Activated CD4-positive, alpha-beta T cell treated with anti-CD3 and anti-CD28 coated beads, Interleukin-2, amount 50 U/mL, for 48 hours (primary cell): Measurements from ENCODE around the gene MUC12.
"Not testable (repeated sequence)": the region's sequence is repeated elsewhere in the genome, so short reads cannot be mapped to it uniquely, and the experiment has no call there.

ENCODE experiments used
- DNase-seq, 2 experiments: peaks; one replicate each; pipeline ENCODE4 v3.0.0-alpha.2; 2020

Gene MUC12

DNA sequence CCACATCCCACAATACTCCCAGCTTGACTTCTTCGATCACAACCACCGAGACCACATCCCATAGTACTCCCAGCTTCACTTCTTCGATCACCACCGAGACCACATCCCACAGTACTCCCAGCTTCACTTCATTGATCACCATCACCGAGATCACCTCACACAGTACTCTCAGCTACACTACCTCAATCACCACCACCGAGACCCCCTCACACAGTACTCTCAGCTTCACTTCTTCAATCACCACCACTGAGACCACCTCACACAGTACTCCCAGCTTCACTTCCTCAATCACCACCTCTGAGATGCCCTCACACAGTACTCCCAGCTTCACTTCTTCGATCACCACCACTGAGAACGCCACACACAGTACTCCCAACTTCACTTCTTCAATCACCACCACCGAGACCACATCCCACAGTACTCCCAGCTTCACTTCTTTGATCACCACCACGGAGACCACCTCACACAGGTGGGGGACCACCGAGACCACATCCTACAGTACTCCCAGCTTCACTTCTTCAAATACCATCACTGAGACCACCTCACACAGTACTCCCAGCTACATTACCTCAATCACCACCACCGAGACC is 11.4 kb upstream of the MUC12 start:
- DNase-seq = no peak

GRCh38 chr7:100959894-100960293 is 9.5 kb upstream of the MUC12 start:
- DNase-seq = no peak

DNA sequence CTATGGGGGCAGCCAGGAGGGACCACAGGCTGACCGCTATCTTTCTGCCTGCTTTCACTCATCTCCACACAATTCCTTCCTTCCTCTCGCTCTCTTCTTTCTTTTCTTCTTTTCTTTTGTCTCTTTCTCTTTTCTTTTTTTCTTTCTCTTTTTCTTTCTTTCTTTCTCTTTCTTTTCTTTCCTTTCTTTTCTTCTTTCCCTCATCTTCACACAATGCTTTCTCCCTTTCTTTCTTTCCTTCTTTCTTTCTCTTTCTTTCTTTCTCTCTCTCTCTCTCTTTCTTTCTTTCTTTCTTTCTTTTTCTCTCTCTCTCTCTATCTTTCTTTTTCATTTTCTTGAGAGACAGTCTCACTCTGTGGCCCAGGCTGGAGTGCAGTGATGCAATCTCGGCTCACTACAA is 6.8 kb upstream of the MUC12 start:
- DNase-seq = no peak

DNA sequence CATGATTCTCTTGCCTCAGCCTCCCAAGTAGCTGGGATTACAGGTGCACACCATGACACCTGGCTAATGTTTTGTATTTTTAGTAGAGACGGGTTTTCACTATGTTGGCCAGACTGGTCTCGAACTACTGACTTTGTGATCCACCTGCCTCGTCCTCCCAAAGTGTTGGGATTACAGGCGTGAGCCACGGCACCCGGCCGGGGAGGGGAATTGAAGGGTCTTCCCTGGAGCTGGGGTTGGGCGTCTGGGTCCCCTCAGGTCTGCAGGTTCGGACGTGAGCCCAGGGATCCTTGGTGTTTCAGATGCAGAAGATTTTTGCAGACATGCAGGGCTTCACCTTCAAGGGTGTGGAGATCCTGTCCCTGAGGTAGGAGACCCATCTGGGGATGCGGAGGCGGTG is 6.0 kb upstream of the MUC12 start:
- no peak for DNase-seq

DNA sequence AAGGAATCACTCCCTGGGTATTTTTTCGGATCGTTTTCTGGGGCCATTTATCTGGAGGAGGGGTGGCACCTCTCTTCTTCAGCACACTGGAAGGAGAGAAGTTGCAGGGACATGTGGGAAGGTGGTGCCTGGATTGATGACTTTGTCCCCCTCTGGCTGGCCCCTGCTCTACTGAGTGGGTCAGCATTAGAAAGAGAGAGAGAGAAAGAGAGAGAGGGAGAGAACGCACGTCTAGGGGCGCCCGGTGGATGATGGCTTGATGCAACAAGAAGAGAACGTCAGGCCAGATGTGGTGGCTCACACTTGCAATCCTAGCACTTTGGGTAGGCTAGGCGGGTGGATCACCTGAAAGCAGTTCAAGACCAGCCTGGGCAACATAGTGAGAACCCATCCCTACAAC is 5.5 kb upstream of the MUC12 start:
- DNase-seq = no peak

DNA sequence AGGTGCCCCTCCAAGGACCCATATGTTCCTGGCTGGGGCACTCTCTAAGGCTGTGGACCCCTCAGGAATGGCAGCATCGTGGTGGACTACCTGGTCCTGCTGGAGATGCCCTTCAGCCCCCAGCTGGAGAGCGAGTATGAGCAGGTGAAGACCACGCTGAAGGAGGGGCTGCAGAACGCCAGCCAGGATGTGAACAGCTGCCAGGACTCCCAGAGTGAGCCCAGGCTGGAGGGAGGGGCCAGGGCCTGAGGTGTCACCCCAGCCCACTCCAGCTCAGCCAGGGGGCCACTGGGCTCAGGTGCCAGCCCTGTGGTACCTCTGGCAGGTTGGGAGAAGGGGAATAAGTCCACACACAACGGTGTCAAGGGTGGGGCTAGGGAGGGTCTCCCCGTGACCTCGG is 4.7 kb upstream of the MUC12 start:
- DNase-seq = no peak

- no peak for DNase-seq
Observed at GRCh38 chr7:100965045-100965722, 4.2 kb upstream of the MUC12 start.

DNA sequence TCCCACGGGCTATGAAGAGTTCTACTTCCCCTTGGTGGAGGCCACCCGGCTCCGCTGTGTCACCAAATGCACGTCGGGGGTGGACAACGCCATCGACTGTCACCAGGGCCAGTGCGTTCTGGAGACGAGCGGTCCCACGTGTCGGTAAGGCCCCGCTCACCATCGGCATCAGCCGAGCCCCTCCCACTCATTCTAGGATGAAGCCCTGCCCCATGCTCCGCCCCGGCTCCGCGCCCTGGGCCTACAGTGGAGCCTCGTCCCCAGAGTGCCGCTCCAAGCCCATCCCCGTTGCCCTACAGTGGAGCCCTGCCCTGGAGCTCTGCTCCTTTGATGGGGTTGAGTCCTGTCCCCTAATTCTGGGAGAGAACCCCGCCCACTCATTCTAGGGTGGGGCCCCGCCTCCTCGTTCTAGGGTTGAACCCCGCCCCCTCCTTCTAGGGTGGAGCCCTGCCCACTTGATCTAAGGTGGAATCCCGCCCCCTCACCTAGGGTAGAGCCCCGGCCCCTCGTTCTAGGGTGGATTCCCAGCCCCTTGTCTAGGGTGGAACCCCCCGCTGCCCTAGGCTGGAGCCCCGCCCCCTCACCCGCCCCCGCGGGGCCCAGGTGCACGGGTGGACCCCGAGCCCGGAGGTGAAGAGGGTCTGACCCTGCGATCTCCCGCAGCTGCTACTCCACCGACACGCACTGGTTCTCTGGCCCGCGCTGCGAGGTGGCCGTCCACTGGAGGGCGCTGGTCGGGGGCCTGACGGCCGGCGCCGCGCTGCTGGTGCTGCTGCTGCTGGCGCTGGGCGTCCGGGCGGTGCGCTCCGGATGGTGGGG is 3.4 kb upstream of the MUC12 start:
- DNase-seq = peak; percentile 86 to 89

GRCh38 chr7:100966542-100967291 is 2.6 kb upstream of the MUC12 start:
- DNase-seq = no peak

DNA sequence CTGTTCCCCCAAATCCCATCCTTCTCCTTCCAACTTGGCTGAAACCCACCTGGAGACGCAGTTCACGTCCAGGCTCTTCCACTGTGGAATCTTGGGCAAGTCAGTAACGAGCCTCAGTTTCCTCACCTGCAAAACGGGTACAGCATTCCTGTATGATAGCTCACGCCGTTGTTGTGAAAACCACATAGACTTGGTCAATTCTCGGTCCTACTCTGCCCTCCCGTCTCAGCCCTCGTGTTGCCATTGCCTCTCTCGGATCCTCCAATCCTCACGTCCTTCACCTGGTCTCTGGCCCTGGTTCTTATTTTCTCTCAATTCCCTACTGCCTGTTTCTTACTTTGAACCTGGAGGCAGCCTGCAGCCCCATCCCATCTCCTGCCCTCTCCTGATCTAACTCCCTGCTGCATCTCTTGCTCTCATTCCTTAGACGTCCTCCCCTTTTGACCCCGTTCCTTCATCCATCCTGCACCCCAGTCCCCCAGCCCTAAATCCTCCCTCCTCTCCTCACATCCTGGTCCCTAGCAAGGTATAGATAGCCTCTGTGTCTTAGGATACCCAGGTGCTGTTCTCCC is 2.0 kb upstream of the MUC12 start:
- DNase-seq = no peak

DNA sequence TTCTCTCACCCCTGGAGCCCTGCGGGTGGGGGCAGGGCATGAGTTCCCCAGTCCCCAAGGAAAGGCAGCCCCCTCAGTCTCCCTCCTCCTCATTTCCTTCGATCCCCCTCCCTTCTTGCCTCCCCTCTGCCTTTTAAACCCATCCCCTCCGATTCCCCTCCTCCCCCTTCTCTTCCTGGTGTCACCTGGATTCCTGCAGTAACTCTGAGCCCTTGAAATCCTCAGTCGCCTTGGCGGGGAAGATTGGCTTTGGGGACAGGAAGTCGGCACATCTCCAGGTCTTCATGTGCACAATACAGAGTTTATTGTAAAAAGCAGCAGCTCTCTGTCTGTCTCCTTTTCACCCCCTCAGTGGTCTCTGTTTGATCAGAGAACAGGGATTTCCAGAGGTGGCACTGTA is 1.3 kb upstream of the MUC12 start:
- DNase-seq = no peak

DNA sequence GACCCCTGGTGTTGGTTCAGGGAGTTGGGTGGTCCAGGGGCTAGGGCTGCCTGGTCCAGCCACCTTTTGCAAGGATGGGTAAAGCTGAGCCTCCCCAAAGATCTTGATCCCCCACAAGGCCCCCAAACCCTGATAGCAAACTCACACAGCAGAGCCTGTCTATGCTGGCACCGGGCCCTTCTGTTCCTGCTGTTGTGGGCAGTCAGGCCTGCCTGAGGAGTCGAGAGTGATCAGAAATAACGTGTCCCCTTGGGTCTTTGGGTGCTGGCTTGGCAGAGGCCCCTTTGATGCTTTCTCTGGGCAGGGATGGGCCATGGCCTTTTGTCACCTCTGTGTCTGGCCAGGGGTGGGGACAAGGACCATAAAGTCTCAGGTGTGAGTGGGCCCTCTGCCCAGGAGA is 715 bp upstream of the MUC12 start:
- no peak for DNase-seq

- no peak for DNase-seq
Observed at GRCh38 chr7:100971111-100972001, 2.0 kb downstream of the MUC12 start.

- DNase-seq = no peak
Observed at GRCh38 chr7:100972002-100972347, 2.6 kb downstream of the MUC12 start.

DNA sequence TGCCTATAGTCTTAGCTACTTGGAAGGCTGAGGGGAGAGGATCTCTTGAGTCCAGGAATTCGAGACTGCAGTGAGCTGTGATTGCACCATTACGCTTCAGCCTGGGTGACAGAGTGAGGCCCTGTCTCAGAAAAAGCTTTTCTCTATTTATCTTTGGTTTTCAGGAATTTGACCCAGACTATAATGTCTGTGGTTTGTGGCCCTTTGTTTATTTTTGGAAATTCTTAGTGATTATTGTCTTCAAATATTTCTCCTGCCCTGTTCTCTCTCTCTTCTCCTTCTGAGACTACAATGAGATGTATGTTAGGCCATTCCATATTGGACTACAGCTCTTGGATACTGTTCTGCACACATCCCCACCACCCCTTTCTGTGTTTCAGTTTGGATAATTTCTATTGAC is 4.7 kb downstream of the MUC12 start:
- no peak for DNase-seq

DNA sequence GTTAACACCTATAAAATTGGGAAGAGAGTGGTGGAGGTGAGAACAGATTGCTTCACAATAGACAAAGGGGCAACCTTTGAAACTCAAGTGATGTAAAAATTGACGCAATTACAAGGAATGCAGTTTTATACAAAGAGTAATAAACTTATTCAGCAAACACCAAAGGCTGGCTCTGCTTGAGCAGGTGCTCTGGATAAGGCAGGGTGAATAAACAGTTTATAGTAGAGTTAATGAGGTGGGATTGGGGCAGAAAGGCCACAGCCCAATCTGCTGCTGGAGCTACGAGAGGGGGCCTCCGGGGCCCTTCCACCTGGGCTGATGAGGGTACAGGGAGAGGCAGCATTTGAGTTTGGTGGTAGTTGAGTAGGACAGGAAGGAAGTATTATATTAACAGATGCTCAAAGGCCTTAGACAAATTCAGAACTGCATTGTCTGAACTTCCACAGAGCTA is 6.0 kb downstream of the MUC12 start:
- DNase-seq = no peak

DNA sequence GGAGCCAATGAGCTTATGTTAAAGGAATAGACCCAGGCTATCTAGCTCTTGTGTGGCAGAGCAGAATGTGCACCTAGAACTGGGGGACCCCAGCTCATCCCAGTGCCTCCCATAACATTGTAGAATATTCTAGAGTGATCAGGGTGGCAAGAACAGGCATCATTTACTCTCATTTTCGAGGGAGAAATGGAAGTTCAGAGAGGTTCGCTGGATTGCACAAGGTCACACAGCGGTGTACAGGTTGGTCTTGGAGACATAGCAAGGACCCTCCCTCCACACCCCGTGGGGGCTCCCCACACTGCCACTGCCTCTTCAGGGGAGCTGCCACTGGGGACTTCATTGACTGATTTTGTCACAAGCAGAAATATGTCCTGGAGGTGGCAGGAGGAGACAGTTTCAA is 8.9 kb downstream of the MUC12 start:
- no peak for DNase-seq

GRCh38 chr7:100983451-100984187 is 14.3 kb downstream of the MUC12 start:
- DNase-seq = no peak

DNA sequence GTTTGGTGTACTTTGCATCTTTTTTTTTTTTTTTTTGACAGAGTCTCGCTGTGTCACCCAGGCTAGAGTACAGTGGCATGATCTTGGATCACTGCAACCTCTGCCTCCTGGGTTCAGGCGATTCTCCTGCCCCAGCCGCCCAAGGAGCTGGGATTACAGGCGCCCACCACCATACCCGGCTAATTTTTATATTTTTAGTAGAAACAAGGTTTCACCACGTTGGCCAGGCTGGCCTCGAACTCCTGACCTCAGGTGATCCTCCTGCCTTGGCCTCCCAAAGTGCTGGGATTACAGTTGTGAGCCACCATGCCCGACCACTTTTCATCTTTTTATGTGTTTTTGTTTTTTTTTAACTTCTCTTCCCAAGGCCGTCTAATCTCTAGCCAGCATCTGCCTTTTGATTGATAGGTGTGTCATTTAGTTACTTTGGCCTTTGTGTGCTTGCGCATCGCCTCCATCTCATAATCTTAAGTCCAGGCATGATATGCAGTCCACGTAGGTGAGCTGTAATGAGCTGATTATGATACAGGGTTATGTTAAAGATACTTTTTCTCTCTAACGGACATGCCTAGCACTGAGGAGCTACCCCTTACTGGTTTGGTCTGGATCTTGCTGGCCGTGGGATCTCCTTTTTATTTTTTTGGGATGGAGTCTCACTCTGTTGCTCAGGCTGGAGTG is 15.0 kb downstream of the MUC12 start:
- not testable (repeated sequence) for DNase-seq

- DNase-seq = not testable (repeated sequence)
Observed at GRCh38 chr7:100985033-100985797, 15.8 kb downstream of the MUC12 start.
